ENCODE data around the gene RHOB. TPM values are rescaled to one million over a fixed set of nuclear protein-coding genes. Genes with fewer than 3 reads are reported as not detected.

RHOB gene
- total and polyA plus RNA-seq, 2 of the 13 experiments (the other 11 are each of a cell fraction or from before 2014, with no cell fraction given): 192 to 268 TPM

DNA sequence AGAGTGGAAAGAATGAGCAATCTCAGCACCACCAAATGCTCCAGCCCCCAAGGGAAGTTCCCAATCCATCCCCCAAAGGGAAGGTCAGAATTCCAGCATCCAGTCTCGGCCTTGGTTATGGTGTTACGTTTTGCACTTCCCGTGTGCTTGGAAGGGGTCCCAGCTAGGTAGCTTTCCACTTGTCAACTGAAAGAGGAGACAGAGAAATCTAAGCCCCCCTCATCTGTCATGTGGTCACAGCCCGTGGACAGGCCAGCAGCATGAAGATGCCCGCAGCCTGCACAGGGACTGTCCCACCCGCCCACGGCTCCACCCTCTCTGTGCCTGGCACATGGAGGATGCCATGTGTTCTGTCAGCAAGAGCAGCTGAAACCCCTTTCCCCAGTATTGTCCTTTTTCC is 32.1 kb downstream of the RHOB start (continued):
- TF ChIP-seq, protein P1, sequence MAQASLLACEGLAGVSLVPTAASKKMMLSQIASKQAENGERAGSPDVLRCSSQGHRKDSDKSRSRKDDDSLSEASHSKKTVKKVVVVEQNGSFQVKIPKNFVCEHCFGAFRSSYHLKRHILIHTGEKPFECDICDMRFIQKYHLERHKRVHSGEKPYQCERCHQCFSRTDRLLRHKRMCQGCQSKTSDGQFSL (CRISPR knock-in tag; IDR thresholded peaks at IDR 0.05): no peak
- TF ChIP-seq ZNF615 (CRISPR knock-in tag; IDR thresholded peaks at IDR 0.05; ENCODE audit: borderline replicate concordance) (no peak), ZNF205 (CRISPR knock-in tag; IDR thresholded peaks at IDR 0.05) (no peak), PHB2 (IDR thresholded peaks at IDR 0.05; ENCODE audit: partially characterized antibody) (no peak), ZBTB38 (CRISPR knock-in tag; IDR thresholded peaks at IDR 0.05) (no peak)

- intact Hi-C loops (cut with micrococcal nuclease; ENCODE audit: unreplicated experiment) (no loop called here), in situ Hi-C loops (cut with HindIII; ENCODE audit: extremely low pct_ligation_motif_present, low pct_unique_long_range_greater_than_20kb) (no loop called here)
- ATAC-seq: no peak
- BruUV-seq (replicated peaks): no TSS peak
- Histone ChIP-seq H3K36me3 (replicated peaks in 1 of 2; ENCODE audit: control insufficient read depth in 1 of 2, insufficient read depth in 2 of 2, low read length in 2 of 2) (no peaks in the 10 kb centered on the region), H3K9ac (ENCODE audit: insufficient read depth, low read depth, low read length) (no peak overlapping the region), H3K4me3 (replicated peaks in 1 of 3; ENCODE audit: insufficient read depth in 1 of 3, low read depth in 2 of 3, low read length in 3 of 3) (no peak overlapping the region), H3K79me2 (ENCODE audit: insufficient read depth, low read length) (no peaks in the 10 kb centered on the region), H3K4me2 (ENCODE audit: low read depth, low read length) (no peak overlapping the region), H3K4me1 (ENCODE audit: insufficient read depth, low read length) (peaks cover 16% of the 10 kb centered on the region), H4K20me1 (ENCODE audit: insufficient read depth, low read length) (no peaks in the 10 kb centered on the region), H3K27ac (ENCODE audit: extremely low read length, insufficient read depth, low read length) (no peak overlapping the region), H3K9me3 (ENCODE audit: low read length) (no peaks in the 10 kb centered on the region), H3K27me3 (ENCODE audit: control insufficient read depth in 1 of 2, insufficient read depth in 2 of 2, low read length in 2 of 2) (peaks cover 14 to 22% of the 10 kb centered on the region in 2 experiments; a peak in 2 of 5 replicates), H2AFZ (ENCODE audit: low read length) (no peak overlapping the region)
- POLR2A ChIA-PET: interaction anchor here (0.7 to 3.9 kb wide), 4 partner anchors 24 to 59 kb away, joined by 3 to 16 read pairs (median 4); partner anchors contain the start of gene RHOB
- TF ChIP-seq, protein P2, sequence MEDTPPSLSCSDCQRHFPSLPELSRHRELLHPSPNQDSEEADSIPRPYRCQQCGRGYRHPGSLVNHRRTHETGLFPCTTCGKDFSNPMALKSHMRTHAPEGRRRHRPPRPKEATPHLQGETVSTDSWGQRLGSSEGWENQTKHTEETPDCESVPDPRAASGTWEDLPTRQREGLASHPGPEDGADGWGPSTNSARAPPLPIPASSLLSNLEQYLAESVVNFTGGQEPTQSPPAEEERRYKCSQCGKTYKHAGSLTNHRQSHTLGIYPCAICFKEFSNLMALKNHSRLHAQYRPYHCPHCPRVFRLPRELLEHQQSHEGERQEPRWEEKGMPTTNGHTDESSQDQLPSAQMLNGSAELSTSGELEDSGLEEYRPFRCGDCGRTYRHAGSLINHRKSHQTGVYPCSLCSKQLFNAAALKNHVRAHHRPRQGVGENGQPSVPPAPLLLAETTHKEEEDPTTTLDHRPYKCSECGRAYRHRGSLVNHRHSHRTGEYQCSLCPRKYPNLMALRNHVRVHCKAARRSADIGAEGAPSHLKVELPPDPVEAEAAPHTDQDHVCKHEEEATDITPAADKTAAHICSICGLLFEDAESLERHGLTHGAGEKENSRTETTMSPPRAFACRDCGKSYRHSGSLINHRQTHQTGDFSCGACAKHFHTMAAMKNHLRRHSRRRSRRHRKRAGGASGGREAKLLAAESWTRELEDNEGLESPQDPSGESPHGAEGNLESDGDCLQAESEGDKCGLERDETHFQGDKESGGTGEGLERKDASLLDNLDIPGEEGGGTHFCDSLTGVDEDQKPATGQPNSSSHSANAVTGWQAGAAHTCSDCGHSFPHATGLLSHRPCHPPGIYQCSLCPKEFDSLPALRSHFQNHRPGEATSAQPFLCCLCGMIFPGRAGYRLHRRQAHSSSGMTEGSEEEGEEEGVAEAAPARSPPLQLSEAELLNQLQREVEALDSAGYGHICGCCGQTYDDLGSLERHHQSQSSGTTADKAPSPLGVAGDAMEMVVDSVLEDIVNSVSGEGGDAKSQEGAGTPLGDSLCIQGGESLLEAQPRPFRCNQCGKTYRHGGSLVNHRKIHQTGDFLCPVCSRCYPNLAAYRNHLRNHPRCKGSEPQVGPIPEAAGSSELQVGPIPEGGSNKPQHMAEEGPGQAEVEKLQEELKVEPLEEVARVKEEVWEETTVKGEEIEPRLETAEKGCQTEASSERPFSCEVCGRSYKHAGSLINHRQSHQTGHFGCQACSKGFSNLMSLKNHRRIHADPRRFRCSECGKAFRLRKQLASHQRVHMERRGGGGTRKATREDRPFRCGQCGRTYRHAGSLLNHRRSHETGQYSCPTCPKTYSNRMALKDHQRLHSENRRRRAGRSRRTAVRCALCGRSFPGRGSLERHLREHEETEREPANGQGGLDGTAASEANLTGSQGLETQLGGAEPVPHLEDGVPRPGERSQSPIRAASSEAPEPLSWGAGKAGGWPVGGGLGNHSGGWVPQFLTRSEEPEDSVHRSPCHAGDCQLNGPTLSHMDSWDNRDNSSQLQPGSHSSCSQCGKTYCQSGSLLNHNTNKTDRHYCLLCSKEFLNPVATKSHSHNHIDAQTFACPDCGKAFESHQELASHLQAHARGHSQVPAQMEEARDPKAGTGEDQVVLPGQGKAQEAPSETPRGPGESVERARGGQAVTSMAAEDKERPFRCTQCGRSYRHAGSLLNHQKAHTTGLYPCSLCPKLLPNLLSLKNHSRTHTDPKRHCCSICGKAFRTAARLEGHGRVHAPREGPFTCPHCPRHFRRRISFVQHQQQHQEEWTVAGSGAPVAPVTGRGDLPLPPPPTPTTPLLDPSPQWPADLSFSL (CRISPR knock-in tag; IDR thresholded peaks at IDR 0.05): no peak
- TF ChIP-seq MAFF (IDR thresholded peaks at IDR 0.05; ENCODE audit: low read depth, low read length) (no peak), ZBTB34 (CRISPR knock-in tag; IDR thresholded peaks at IDR 0.05) (no peak), FOXK2 (IDR thresholded peaks at IDR 0.05) (no peak), ZNF160 (CRISPR knock-in tag; IDR thresholded peaks at IDR 0.05) (no peak), TARDBP (CRISPR knock-in tag; IDR thresholded peaks at IDR 0.05) (no peak), NFATC3 (CRISPR knock-in tag; IDR thresholded peaks at IDR 0.05) (no peak), ZSCAN20 (CRISPR knock-in tag; IDR thresholded peaks at IDR 0.05; ENCODE audit: borderline replicate concordance) (no peak), SIN3B (IDR thresholded peaks at IDR 0.05; ENCODE audit: low read length) (no peak)
- TF ChIP-seq, protein P3, sequence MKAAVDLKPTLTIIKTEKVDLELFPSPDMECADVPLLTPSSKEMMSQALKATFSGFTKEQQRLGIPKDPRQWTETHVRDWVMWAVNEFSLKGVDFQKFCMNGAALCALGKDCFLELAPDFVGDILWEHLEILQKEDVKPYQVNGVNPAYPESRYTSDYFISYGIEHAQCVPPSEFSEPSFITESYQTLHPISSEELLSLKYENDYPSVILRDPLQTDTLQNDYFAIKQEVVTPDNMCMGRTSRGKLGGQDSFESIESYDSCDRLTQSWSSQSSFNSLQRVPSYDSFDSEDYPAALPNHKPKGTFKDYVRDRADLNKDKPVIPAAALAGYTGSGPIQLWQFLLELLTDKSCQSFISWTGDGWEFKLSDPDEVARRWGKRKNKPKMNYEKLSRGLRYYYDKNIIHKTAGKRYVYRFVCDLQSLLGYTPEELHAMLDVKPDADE (CRISPR knock-in tag; IDR thresholded peaks at IDR 0.05): no peak
- CTCF ChIA-PET (ENCODE audit: low intra/inter-chr PET ratio, low total read pairs): no interaction called here
- WGBS (ENCODE audit: low lambda C conversion rate): 65% methylated on average over 8 of the region's 9 CpGs
- no peak for FAIRE-seq
- DNase-seq (ENCODE audit: low spot score): no peak
Observed at GRCh38 chr2:20479835-20480234, 33.0 kb downstream of the RHOB start.
